Brain microvascular endothelial cell (primary cell): ENCODE measurements around the gene GRK1.
A peak's percentile ranks its signal among the peaks of the same experiment; 100 is the strongest.
"Not testable (repeated sequence)": the region's sequence is repeated elsewhere in the genome, so short reads cannot be mapped to it uniquely, and the experiment has no call there.

ENCODE experiments used
- DNase-seq: peaks from one replicate; pipeline ENCODE4 v3.0.0-alpha.2; 2020
- H3K27ac ChIP-seq: fragments of 250-450 bp; sonication (Bioruptor Pico); 2 replicates; pipeline ENCODE4 v1.5.1; 2020; ENCODE audit warnings: mild to moderate bottlenecking, moderate library complexity
- H3K27me3 ChIP-seq: fragments of 250-450 bp; sonication (Bioruptor Pico); replicated peaks from 2 replicates; pipeline ENCODE4 v1.5.1; 2020; ENCODE audit warnings: mild to moderate bottlenecking
- H3K36me3 ChIP-seq: fragments of 250-450 bp; sonication (Bioruptor Pico); replicated peaks from 2 replicates; pipeline ENCODE4 v1.5.1; 2020; ENCODE audit warnings: mild to moderate bottlenecking
- H3K4me3 ChIP-seq: 2 replicates; pipeline ENCODE4 v1.5.1; 2011; ENCODE audit warnings: low read depth, mild to moderate bottlenecking, control low read depth, low read length, moderate library complexity
- in situ Hi-C: cut with HindIII; loops from 2 replicates; pipeline ENCODE4 v1.10.0; 2017; ENCODE audit warnings: low sequenced_read_pairs, low pct_ligation_motif_present
- TF ChIP-seq, protein P1 (sequence below): IDR thresholded peaks from 2 replicates; pipeline ENCODE4 v1.5.1; 2011; ENCODE audit warnings: low read depth, mild to moderate bottlenecking, moderate library complexity, low read length, control low read depth, inconsistent platforms; ENCODE audit errors: missing control alignments

Gene GRK1

DNA sequence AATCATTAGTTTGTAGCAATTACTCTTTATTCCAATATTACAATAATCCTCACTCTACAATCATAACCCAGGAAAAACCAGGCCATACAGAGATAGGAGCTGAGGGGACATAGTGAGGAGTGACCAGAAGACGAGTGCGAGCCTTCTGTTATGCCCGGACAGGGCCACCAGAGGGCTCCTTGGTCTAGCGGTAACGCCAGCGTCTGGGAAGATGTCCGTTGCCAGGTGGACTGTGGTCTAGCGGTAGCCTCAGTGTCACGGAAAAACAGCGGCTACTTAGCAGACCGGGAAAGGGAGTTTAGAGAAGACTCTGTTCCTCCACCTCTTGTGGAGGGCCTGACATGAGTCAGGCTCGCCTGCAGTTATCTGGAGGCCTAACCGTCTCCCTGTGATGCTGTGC, 45.5 kb upstream of the GRK1 start:
- DNase-seq: peak; percentile 16
- H3K27ac ChIP-seq, in situ Hi-C loops, H3K27me3 ChIP-seq, H3K4me3 ChIP-seq: not testable (repeated sequence)
- TF ChIP-seq, protein P1, sequence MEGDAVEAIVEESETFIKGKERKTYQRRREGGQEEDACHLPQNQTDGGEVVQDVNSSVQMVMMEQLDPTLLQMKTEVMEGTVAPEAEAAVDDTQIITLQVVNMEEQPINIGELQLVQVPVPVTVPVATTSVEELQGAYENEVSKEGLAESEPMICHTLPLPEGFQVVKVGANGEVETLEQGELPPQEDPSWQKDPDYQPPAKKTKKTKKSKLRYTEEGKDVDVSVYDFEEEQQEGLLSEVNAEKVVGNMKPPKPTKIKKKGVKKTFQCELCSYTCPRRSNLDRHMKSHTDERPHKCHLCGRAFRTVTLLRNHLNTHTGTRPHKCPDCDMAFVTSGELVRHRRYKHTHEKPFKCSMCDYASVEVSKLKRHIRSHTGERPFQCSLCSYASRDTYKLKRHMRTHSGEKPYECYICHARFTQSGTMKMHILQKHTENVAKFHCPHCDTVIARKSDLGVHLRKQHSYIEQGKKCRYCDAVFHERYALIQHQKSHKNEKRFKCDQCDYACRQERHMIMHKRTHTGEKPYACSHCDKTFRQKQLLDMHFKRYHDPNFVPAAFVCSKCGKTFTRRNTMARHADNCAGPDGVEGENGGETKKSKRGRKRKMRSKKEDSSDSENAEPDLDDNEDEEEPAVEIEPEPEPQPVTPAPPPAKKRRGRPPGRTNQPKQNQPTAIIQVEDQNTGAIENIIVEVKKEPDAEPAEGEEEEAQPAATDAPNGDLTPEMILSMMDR: peak; percentile 47
- H3K36me3 ChIP-seq: peaks cover 12% of the 10 kb centered on the region

GRCh38 chr13:113621986-113622550, 45.0 kb upstream of the GRK1 start:
- in situ Hi-C loops, DNase-seq, H3K27ac ChIP-seq, H3K4me3 ChIP-seq, H3K27me3 ChIP-seq: not testable (repeated sequence)
- H3K36me3 ChIP-seq: peaks cover 12% of the 10 kb centered on the region

GRCh38 chr13:113622791-113623490, 44.1 kb upstream of the GRK1 start:
- Histone ChIP-seq H3K36me3 (peaks cover 12% of the 10 kb centered on the region), H3K27ac (no peak overlapping the region), H3K4me3 (no peak overlapping the region), H3K27me3 (no peaks in the 10 kb centered on the region)
- in situ Hi-C loops: no loop called here
- TF ChIP-seq, protein P1: no peak
- no peak for DNase-seq

DNA sequence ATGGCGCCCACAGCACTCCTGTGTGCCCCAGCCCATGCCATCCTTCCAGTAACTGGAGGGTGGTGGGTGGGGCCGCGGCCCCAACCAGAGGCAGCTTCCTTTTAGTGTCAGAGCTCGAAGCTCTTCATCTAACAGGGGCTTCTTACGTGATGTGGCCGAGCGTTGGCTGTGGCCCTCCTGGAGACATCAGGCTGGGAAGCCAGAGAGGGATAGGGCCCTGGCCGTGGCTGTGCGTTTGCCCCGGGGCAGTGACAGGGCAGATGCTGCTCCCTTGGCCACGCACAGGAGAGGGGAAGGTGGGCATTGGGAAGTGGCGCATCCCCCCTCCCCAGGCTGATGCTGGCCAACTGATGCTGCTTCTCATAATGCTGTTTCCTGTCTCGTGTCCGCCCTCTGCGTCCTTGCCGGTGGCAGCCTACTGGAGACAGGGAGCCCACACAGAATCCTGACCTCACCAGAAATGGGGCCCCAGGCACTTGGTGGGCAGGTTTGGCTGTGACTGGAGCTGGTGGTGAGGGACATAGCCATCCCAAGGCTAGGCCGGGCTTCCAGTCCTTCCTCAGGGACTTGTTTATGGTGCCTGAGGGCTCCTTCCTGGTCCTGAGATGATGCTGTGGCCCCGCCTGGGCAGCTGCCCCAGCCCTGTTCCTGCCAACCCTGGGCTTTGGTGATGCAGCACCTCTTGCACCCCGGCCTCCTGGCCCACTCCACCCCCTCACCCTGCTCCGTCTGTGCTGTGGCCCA, 43.4 kb upstream of the GRK1 start:
- no peak for DNase-seq
- TF ChIP-seq, protein P1: no peak
- Histone ChIP-seq H3K27ac (no peak overlapping the region), H3K27me3 (no peaks in the 10 kb centered on the region), H3K36me3 (peaks cover 12% of the 10 kb centered on the region), H3K4me3 (no peak overlapping the region)
- in situ Hi-C loops: no loop called here

DNA sequence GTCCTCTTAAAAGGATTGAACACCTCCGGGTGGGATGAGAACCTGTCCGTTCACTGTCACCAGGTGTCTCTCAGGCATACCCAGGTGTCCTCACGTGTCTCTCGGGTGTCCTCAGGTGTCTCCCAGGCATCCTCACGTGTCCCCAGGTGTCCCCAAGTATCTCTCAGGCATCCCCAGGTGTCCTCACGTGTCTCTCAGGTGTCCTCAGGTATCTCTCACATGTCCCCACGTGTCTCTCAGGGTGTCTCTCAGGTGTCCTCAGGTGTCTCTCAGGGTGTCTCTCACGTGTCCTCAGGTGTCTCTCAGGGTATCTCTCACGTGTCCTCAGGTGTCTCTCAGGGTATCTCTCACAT, 42.8 kb upstream of the GRK1 start:
- Histone ChIP-seq H3K27ac (no peak overlapping the region), H3K27me3 (no peaks in the 10 kb centered on the region), H3K4me3 (no peak overlapping the region), H3K36me3 (peaks cover 12% of the 10 kb centered on the region)
- TF ChIP-seq, protein P1: no peak
- in situ Hi-C loops: no loop called here
- DNase-seq: no peak

- DNase-seq, H3K4me3 ChIP-seq, H3K27me3 ChIP-seq, in situ Hi-C loops, H3K27ac ChIP-seq: not testable (repeated sequence)
- peaks cover 15% of the 10 kb centered on the region for H3K36me3 ChIP-seq
Measured at GRCh38 chr13:113624640-113625304, 42.2 kb upstream of the GRK1 start.
